GM23338 (cell line): ENCODE data around the gene NPAS2. TPM values are rescaled to one million over a fixed set of nuclear protein-coding genes. Genes with fewer than 3 reads are reported as not detected.

Experiments
- ATAC-seq: fragments of 200-7000 bp; cut with Tn5 transposase; 3 replicates; pipeline ENCODE4 v1.9.1; 2020
- DNase-seq: peaks from one replicate; pipeline ENCODE4 v3.0.0-alpha.2; 2015; ENCODE audit warnings: low spot score
- H2AFZ ChIP-seq: fragments of 200-600 bp; sonication (generic); 2 replicates; pipeline ENCODE4 v1.8.0; 2016; ENCODE audit warnings: antibody characterized with exemption, mild to moderate bottlenecking, moderate library complexity
- H3F3A ChIP-seq: fragments of 200-600 bp; sonication (generic); replicated peaks from 2 replicates; pipeline ENCODE4 v1.8.0; 2017; ENCODE audit warnings: antibody characterized with exemption, mixed run types, low read depth
- H3K27ac ChIP-seq: fragments of 200-600 bp; sonication (generic); 2 replicates; pipeline ENCODE4 v1.6.1; 2016; ENCODE audit warnings: low read depth
- H3K27me3 ChIP-seq: fragments of 200-600 bp; sonication (generic); 2 replicates; pipeline ENCODE4 v1.8.0; 2016; ENCODE audit warnings: mild to moderate bottlenecking, mixed run types, moderate library complexity; ENCODE audit not compliant: insufficient read depth
- H3K36me3 ChIP-seq: fragments of 200-600 bp; sonication (generic); 2 replicates; pipeline ENCODE4 v1.8.0; 2016; ENCODE audit warnings: mild to moderate bottlenecking; ENCODE audit not compliant: insufficient read depth
- H3K4me1 ChIP-seq: fragments of 200-600 bp; sonication (generic); 2 replicates; pipeline ENCODE4 v1.8.0; 2016; ENCODE audit warnings: mild to moderate bottlenecking, moderate library complexity; ENCODE audit not compliant: insufficient read depth
- H3K4me2 ChIP-seq: fragments of 200-600 bp; sonication (generic); 2 replicates; pipeline ENCODE4 v1.7.1; 2017; ENCODE audit warnings: mixed run types
- H3K4me3 ChIP-seq: fragments of 200-600 bp; sonication (generic); 2 replicates; pipeline ENCODE4 v1.6.1; 2016; ENCODE audit warnings: mixed run types
- H3K79me2 ChIP-seq: fragments of 200-600 bp; sonication (generic); replicated peaks from 2 replicates; pipeline ENCODE4 v1.8.0; 2017; ENCODE audit warnings: mild to moderate bottlenecking; ENCODE audit not compliant: insufficient read depth
- H3K9me2 ChIP-seq: fragments of 200-600 bp; sonication (generic); 2 replicates; pipeline ENCODE4 v1.8.0; 2017; ENCODE audit not compliant: insufficient read depth
- H4K20me1 ChIP-seq: fragments of 200-600 bp; sonication (generic); replicated peaks from 2 replicates; pipeline ENCODE4 v1.8.0; 2017; ENCODE audit warnings: mild to moderate bottlenecking; ENCODE audit not compliant: insufficient read depth
- H3K27ac Mint-ChIP-seq: 2 replicates; pipeline ENCODE4 v1.8.0; 2020; ENCODE audit warnings: inconsistent platforms, mild to moderate bottlenecking, moderate library complexity, mixed read lengths
- H3K27me3 Mint-ChIP-seq: 3 replicates; pipeline ENCODE4 v1.8.0; 2022; ENCODE audit warnings: low read depth, mild to moderate bottlenecking, moderate library complexity, mixed read lengths, inconsistent platforms; ENCODE audit not compliant: insufficient read depth, poor library complexity
- H3K36me3 Mint-ChIP-seq: 3 replicates; pipeline ENCODE4 v1.8.0; 2021; ENCODE audit warnings: low read depth, mild to moderate bottlenecking, inconsistent platforms, moderate library complexity, mixed read lengths
- H3K4me1 Mint-ChIP-seq: 3 replicates; pipeline ENCODE4 v1.8.0; 2020; ENCODE audit warnings: mild to moderate bottlenecking, inconsistent platforms, mixed read lengths
- H3K4me3 Mint-ChIP-seq: 3 replicates; pipeline ENCODE4 v1.8.0; 2021; ENCODE audit warnings: moderate library complexity, mild to moderate bottlenecking, inconsistent platforms, mixed read lengths
- H3K9me3 Mint-ChIP-seq: 3 replicates; pipeline ENCODE4 v1.8.0; 2020; ENCODE audit warnings: moderate library complexity, mild to moderate bottlenecking, inconsistent platforms, mixed read lengths
- CREB1 ChIP-seq: fragments of 250-450 bp; sonication (Bioruptor Pico); IDR thresholded peaks from 2 replicates; pipeline ENCODE4 v1.5.0; 2020; ENCODE audit warnings: low read depth, mild to moderate bottlenecking, moderate library complexity
- EZH2 ChIP-seq: fragments of 200-600 bp; sonication (generic); IDR thresholded peaks from one replicate; pipeline ENCODE4 v1.8.0; 2017; ENCODE audit warnings: antibody characterized with exemption, mild to moderate bottlenecking, low read depth; ENCODE audit not compliant: unreplicated experiment
- EZH2phosphoT487 ChIP-seq: fragments of 200-600 bp; sonication (generic); IDR thresholded peaks from one replicate; pipeline ENCODE4 v1.8.1; 2018; ENCODE audit warnings: antibody characterized with exemption; ENCODE audit not compliant: unreplicated experiment
- NANOG ChIP-seq: IDR thresholded peaks from 2 replicates; pipeline ENCODE4 v1.6.1; 2016; ENCODE audit warnings: antibody characterized with exemption, borderline replicate concordance
- POLR2AphosphoS5 ChIP-seq: IDR thresholded peaks from 2 replicates; pipeline ENCODE4 v1.6.1; 2016; ENCODE audit warnings: antibody characterized with exemption, low read depth
- STAT1 ChIP-seq: IDR thresholded peaks from one replicate; pipeline ENCODE4 v1.6.1; 2016; ENCODE audit warnings: antibody characterized with exemption; ENCODE audit not compliant: unreplicated experiment
- ZNF331 ChIP-seq: fragments of 250-450 bp; sonication (Bioruptor Pico); IDR thresholded peaks from 2 replicates; pipeline ENCODE4 v1.5.0; 2020; ENCODE audit warnings: low read depth, mild to moderate bottlenecking, moderate library complexity
- polyA plus RNA-seq: library from polyadenylated mRNA; unstranded; fragments of >200 nt; fragmentation: Nextera tagmentation; extraction: Ambion mirVana; gene quantifications from 2 replicates; pipeline ENCODE4 v1.2.1, GENCODE V29; 2016
- total RNA-seq: library from RNA; depleted of rRNA; stranded (reverse); fragments of >200 nt; shearing (Covaris generic); gene quantifications from 2 replicates; pipeline ENCODE4 v1.2.3, GENCODE V29; 2014
- TF ChIP-seq, protein P1 (sequence below): IDR thresholded peaks from 2 replicates; pipeline ENCODE4 v1.6.1; 2016; ENCODE audit warnings: antibody characterized with exemption
- TF ChIP-seq, protein P2 (sequence below): fragments of 250-450 bp; sonication (Bioruptor Pico); IDR thresholded peaks from 2 replicates; pipeline ENCODE4 v1.5.0; 2020; ENCODE audit warnings: mild to moderate bottlenecking, moderate library complexity
- TF ChIP-seq, protein P3 (sequence below): IDR thresholded peaks from one replicate; pipeline ENCODE4 v1.6.1; 2018; ENCODE audit warnings: antibody characterized with exemption; ENCODE audit not compliant: unreplicated experiment

NPAS2 gene
- total and polyA plus RNA-seq, 2 experiments from 2014 or later: 0.56 to 1.1 TPM

DNA sequence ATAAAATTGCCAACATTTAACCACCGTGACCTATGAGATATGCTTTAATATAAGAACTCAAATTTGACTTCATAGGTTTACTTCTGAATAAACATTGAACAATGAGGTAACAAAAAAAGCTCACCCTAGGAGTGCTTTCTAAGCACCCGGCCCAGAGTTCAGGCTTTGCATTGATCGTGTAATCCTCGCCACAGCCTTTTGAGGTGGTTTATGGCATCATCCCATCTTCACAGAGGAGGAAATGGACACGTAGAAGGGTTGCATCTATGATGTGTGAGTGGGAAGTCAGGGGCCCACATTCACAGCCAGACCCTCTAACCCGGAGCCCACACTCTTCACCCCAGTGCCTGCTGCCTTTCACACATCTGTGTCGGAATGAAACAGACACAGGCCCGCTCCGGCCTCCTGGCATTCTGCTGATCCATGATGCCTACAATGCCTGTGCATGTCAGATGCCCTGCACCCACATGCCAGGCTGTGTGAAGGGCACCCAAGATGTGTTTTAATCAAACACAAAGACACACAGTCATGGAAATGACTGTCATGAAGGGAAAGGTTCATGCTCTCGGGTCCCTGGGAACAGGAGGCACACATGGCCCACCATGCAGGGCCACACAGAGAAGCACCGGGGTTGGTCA is 133.6 kb downstream of the NPAS2 start:
- no peak overlapping the region for H3K27ac Mint-ChIP-seq
- no peak for DNase-seq
- TF ChIP-seq POLR2AphosphoS5: no peak
- no peak for TF ChIP-seq STAT1
- TF ChIP-seq CREB1: no peak
- TF ChIP-seq EZH2phosphoT487: no peak
- TF ChIP-seq, protein P1, sequence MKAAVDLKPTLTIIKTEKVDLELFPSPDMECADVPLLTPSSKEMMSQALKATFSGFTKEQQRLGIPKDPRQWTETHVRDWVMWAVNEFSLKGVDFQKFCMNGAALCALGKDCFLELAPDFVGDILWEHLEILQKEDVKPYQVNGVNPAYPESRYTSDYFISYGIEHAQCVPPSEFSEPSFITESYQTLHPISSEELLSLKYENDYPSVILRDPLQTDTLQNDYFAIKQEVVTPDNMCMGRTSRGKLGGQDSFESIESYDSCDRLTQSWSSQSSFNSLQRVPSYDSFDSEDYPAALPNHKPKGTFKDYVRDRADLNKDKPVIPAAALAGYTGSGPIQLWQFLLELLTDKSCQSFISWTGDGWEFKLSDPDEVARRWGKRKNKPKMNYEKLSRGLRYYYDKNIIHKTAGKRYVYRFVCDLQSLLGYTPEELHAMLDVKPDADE: no peak
- TF ChIP-seq NANOG: no peak
- TF ChIP-seq, protein P2, sequence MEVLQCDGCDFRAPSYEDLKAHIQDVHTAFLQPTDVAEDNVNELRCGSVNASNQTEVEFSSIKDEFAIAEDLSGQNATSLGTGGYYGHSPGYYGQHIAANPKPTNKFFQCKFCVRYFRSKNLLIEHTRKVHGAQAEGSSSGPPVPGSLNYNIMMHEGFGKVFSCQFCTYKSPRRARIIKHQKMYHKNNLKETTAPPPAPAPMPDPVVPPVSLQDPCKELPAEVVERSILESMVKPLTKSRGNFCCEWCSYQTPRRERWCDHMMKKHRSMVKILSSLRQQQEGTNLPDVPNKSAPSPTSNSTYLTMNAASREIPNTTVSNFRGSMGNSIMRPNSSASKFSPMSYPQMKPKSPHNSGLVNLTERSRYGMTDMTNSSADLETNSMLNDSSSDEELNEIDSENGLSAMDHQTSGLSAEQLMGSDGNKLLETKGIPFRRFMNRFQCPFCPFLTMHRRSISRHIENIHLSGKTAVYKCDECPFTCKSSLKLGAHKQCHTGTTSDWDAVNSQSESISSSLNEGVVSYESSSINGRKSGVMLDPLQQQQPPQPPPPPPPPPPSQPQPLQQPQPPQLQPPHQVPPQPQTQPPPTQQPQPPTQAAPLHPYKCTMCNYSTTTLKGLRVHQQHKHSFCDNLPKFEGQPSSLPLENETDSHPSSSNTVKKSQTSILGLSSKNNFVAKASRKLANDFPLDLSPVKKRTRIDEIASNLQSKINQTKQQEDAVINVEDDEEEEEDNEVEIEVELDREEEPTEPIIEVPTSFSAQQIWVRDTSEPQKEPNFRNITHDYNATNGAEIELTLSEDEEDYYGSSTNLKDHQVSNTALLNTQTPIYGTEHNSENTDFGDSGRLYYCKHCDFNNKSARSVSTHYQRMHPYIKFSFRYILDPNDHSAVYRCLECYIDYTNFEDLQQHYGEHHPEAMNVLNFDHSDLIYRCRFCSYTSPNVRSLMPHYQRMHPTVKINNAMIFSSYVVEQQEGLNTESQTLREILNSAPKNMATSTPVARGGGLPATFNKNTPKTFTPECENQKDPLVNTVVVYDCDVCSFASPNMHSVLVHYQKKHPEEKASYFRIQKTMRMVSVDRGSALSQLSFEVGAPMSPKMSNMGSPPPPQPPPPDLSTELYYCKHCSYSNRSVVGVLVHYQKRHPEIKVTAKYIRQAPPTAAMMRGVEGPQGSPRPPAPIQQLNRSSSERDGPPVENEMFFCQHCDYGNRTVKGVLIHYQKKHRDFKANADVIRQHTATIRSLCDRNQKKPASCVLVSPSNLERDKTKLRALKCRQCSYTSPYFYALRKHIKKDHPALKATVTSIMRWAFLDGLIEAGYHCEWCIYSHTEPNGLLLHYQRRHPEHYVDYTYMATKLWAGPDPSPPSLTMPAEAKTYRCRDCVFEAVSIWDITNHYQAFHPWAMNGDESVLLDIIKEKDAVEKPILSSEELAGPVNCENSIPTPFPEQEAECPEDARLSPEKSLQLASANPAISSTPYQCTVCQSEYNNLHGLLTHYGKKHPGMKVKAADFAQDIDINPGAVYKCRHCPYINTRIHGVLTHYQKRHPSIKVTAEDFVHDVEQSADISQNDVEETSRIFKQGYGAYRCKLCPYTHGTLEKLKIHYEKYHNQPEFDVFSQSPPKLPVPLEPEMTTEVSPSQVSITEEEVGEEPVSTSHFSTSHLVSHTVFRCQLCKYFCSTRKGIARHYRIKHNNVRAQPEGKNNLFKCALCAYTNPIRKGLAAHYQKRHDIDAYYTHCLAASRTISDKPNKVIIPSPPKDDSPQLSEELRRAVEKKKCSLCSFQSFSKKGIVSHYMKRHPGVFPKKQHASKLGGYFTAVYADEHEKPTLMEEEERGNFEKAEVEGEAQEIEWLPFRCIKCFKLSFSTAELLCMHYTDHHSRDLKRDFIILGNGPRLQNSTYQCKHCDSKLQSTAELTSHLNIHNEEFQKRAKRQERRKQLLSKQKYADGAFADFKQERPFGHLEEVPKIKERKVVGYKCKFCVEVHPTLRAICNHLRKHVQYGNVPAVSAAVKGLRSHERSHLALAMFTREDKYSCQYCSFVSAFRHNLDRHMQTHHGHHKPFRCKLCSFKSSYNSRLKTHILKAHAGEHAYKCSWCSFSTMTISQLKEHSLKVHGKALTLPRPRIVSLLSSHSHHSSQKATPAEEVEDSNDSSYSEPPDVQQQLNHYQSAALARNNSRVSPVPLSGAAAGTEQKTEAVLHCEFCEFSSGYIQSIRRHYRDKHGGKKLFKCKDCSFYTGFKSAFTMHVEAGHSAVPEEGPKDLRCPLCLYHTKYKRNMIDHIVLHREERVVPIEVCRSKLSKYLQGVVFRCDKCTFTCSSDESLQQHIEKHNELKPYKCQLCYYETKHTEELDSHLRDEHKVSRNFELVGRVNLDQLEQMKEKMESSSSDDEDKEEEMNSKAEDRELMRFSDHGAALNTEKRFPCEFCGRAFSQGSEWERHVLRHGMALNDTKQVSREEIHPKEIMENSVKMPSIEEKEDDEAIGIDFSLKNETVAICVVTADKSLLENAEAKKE (CRISPR knock-in tag): no peak
- no peak for TF ChIP-seq ZNF331
- TF ChIP-seq, protein P3, sequence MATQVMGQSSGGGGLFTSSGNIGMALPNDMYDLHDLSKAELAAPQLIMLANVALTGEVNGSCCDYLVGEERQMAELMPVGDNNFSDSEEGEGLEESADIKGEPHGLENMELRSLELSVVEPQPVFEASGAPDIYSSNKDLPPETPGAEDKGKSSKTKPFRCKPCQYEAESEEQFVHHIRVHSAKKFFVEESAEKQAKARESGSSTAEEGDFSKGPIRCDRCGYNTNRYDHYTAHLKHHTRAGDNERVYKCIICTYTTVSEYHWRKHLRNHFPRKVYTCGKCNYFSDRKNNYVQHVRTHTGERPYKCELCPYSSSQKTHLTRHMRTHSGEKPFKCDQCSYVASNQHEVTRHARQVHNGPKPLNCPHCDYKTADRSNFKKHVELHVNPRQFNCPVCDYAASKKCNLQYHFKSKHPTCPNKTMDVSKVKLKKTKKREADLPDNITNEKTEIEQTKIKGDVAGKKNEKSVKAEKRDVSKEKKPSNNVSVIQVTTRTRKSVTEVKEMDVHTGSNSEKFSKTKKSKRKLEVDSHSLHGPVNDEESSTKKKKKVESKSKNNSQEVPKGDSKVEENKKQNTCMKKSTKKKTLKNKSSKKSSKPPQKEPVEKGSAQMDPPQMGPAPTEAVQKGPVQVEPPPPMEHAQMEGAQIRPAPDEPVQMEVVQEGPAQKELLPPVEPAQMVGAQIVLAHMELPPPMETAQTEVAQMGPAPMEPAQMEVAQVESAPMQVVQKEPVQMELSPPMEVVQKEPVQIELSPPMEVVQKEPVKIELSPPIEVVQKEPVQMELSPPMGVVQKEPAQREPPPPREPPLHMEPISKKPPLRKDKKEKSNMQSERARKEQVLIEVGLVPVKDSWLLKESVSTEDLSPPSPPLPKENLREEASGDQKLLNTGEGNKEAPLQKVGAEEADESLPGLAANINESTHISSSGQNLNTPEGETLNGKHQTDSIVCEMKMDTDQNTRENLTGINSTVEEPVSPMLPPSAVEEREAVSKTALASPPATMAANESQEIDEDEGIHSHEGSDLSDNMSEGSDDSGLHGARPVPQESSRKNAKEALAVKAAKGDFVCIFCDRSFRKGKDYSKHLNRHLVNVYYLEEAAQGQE: no peak
- TF ChIP-seq EZH2: no peak
- no peaks in the 10 kb centered on the region for H3K79me2 ChIP-seq
- H3K4me1 ChIP-seq: peaks cover 16% of the 10 kb centered on the region
- H3K27me3 ChIP-seq: no peaks in the 10 kb centered on the region
- no peaks in the 10 kb centered on the region for H3K36me3 Mint-ChIP-seq
- H3K4me1 Mint-ChIP-seq: peaks cover 27% of the 10 kb centered on the region
- no peaks in the 10 kb centered on the region for H4K20me1 ChIP-seq
- H3K4me2 ChIP-seq: no peak overlapping the region
- no peak overlapping the region for H3K27ac ChIP-seq
- H2AFZ ChIP-seq: no peak overlapping the region
- H3K9me2 ChIP-seq: peaks cover 19% of the 10 kb centered on the region
- no peak for ATAC-seq
- no peaks in the 10 kb centered on the region for H3F3A ChIP-seq
- no peak overlapping the region for H3K4me3 Mint-ChIP-seq
- H3K27me3 Mint-ChIP-seq: peaks cover 4% of the 10 kb centered on the region
- H3K36me3 ChIP-seq: no peaks in the 10 kb centered on the region
- no peaks in the 10 kb centered on the region for H3K9me3 Mint-ChIP-seq
- H3K4me3 ChIP-seq: no peak overlapping the region
